Activated T-helper 17 cell treated with anti-CD3 and anti-CD28 coated beads, Interleukin-2, amount 50 U/mL, for 72 hours (primary cell): ENCODE data around the gene YTHDC1. TPM values are rescaled to one million over a fixed set of nuclear protein-coding genes. Genes with fewer than 3 reads are reported as not detected.
"Not testable (repeated sequence)": the region's sequence is repeated elsewhere in the genome, so short reads cannot be mapped to it uniquely, and the experiment has no call there.

Source experiments
- ATAC-seq: fragments of 150-1000 bp; cut with Tn5 transposase; replicated peaks from 2 replicates; pipeline ENCODE4 v1.10.0; 2021; ENCODE audit warnings: mild to moderate bottlenecking, moderate library complexity
- H3K27ac Mint-ChIP-seq: one replicate; pipeline ENCODE4 v1.8.0; 2022; ENCODE audit warnings: mixed read lengths
- H3K27me3 Mint-ChIP-seq: one replicate; pipeline ENCODE4 v1.8.0; 2022; ENCODE audit warnings: mixed read lengths
- H3K36me3 Mint-ChIP-seq: one replicate; pipeline ENCODE4 v1.8.0; 2022; ENCODE audit warnings: low read depth, mild to moderate bottlenecking, mixed read lengths
- H3K4me1 Mint-ChIP-seq: one replicate; pipeline ENCODE4 v1.8.0; 2022; ENCODE audit warnings: mixed read lengths
- H3K4me3 Mint-ChIP-seq: one replicate; pipeline ENCODE4 v1.8.0; 2022; ENCODE audit warnings: mild to moderate bottlenecking, mixed read lengths
- H3K9me3 Mint-ChIP-seq: one replicate; pipeline ENCODE4 v1.8.0; 2022; ENCODE audit warnings: mixed read lengths
- total RNA-seq, 2 donors: library from RNA; stranded (reverse); gene quantifications; one replicate each; pipeline ENCODE4 v1.2.3, GENCODE V29; 2022

YTHDC1 gene
- total RNA-seq, result 10 to 100 TPM; 81.2 to 96.9 TPM

GRCh38 chr4:68349649-68350360, at the start of gene YTHDC1:
YTHDC1 (minus strand) TSS chr4:68350090; CDS start chr4:68349753, 337 bp downstream.
- no peaks in the 10 kb centered on the region for H3K9me3 Mint-ChIP-seq
- peaks cover 16% of the 10 kb centered on the region for H3K4me1 Mint-ChIP-seq
- peak within 1 kb of the TSS; percentile 96 for H3K4me3 Mint-ChIP-seq
- H3K36me3 Mint-ChIP-seq, result peaks cover 44% of the 10 kb centered on the region
- H3K27me3 Mint-ChIP-seq, result no peaks in the 10 kb centered on the region
- peak within 1 kb of the TSS; percentile 100 for H3K27ac Mint-ChIP-seq
- ATAC-seq, result peak; percentile 95

GRCh38 chr4:68399306-68399705, 49.4 kb upstream of the YTHDC1 start:
- Mint-ChIP-seq H3K27ac (no peak overlapping the region), H3K4me3 (no peak overlapping the region), H3K27me3 (no peaks in the 10 kb centered on the region), H3K4me1 (peaks cover 3% of the 10 kb centered on the region), H3K36me3 (no peaks in the 10 kb centered on the region), H3K9me3 (peaks cover 5% of the 10 kb centered on the region)
- ATAC-seq, result no peak

GRCh38 chr4:68396756-68397155, 46.9 kb upstream of the YTHDC1 start:
- Mint-ChIP-seq H3K27me3 (no peaks in the 10 kb centered on the region), H3K27ac (no peak overlapping the region), H3K4me3 (no peak overlapping the region), H3K9me3 (peaks cover 5% of the 10 kb centered on the region), H3K36me3 (no peaks in the 10 kb centered on the region), H3K4me1 (peaks cover 3% of the 10 kb centered on the region)
- no peak for ATAC-seq

- H3K4me3 Mint-ChIP-seq, result no peak overlapping the region
These were observed 41.5 kb upstream of the YTHDC1 start for GRCh38 chr4:68391436-68391835.

GRCh38 chr4:68390205-68390935, 40.5 kb upstream of the YTHDC1 start:
- no peak overlapping the region for H3K27ac Mint-ChIP-seq
- ATAC-seq, result no peak

More at GRCh38 chr4:68391436-68391835, 41.5 kb upstream of the YTHDC1 start:
- Mint-ChIP-seq H3K36me3 (no peaks in the 10 kb centered on the region), H3K4me1 (peaks cover 3% of the 10 kb centered on the region), H3K9me3 (peaks cover 5% of the 10 kb centered on the region), H3K27me3 (peaks cover under 1% of the 10 kb centered on the region), H3K27ac (no peak overlapping the region)
- no peak for ATAC-seq

GRCh38 chr4:68389386-68389913, 39.6 kb upstream of the YTHDC1 start:
- not testable (repeated sequence) for H3K27ac Mint-ChIP-seq, H3K4me3 Mint-ChIP-seq, H3K36me3 Mint-ChIP-seq, H3K9me3 Mint-ChIP-seq, H3K4me1 Mint-ChIP-seq, ATAC-seq
- H3K27me3 Mint-ChIP-seq, result peaks cover 15% of the 10 kb centered on the region

More at GRCh38 chr4:68390205-68390935, 40.5 kb upstream of the YTHDC1 start:
- Mint-ChIP-seq H3K27me3 (peaks cover 10% of the 10 kb centered on the region), H3K9me3 (peaks cover 5% of the 10 kb centered on the region), H3K4me1 (peaks cover 3% of the 10 kb centered on the region), H3K36me3 (no peaks in the 10 kb centered on the region), H3K4me3 (no peak overlapping the region)

- no peaks in the 10 kb centered on the region for H3K4me1 Mint-ChIP-seq
- H3K36me3 Mint-ChIP-seq, result no peaks in the 10 kb centered on the region
- H3K9me3 Mint-ChIP-seq, result no peaks in the 10 kb centered on the region
- H3K4me3 Mint-ChIP-seq, result no peak overlapping the region
- H3K27ac Mint-ChIP-seq, result no peak overlapping the region
- ATAC-seq, result no peak
- H3K27me3 Mint-ChIP-seq, result peaks cover 23% of the 10 kb centered on the region
These were observed 38.5 kb upstream of the YTHDC1 start for GRCh38 chr4:68388347-68388865.

- Mint-ChIP-seq H3K36me3 (no peaks in the 10 kb centered on the region), H3K9me3 (no peaks in the 10 kb centered on the region), H3K4me1 (no peaks in the 10 kb centered on the region), H3K27ac (no peak overlapping the region), H3K27me3 (peaks cover 29% of the 10 kb centered on the region), H3K4me3 (no peak overlapping the region)
- peak; percentile 35 for ATAC-seq
These were observed 35.4 kb upstream of the YTHDC1 start for GRCh38 chr4:68385267-68385666.

- no peaks in the 10 kb centered on the region for H3K4me1 Mint-ChIP-seq
- no peak overlapping the region for H3K27ac Mint-ChIP-seq
- no peaks in the 10 kb centered on the region for H3K9me3 Mint-ChIP-seq
- ATAC-seq, result no peak
- H3K4me3 Mint-ChIP-seq, result no peak overlapping the region
- no peaks in the 10 kb centered on the region for H3K36me3 Mint-ChIP-seq
- peaks cover 33% of the 10 kb centered on the region for H3K27me3 Mint-ChIP-seq
These were observed 33.2 kb upstream of the YTHDC1 start for GRCh38 chr4:68383115-68383514.

GRCh38 chr4:68378226-68378625, 28.3 kb upstream of the YTHDC1 start:
- H3K27me3 Mint-ChIP-seq, result peaks cover 9% of the 10 kb centered on the region
- no peak for ATAC-seq
- no peak overlapping the region for H3K4me3 Mint-ChIP-seq
- H3K4me1 Mint-ChIP-seq, result peaks cover 9% of the 10 kb centered on the region
- no peaks in the 10 kb centered on the region for H3K36me3 Mint-ChIP-seq
- H3K27ac Mint-ChIP-seq, result no peak overlapping the region
- H3K9me3 Mint-ChIP-seq, result no peaks in the 10 kb centered on the region

- H3K36me3 Mint-ChIP-seq, result no peaks in the 10 kb centered on the region
- ATAC-seq, result peak; percentile 84
These were observed 26.0 kb upstream of the YTHDC1 start for GRCh38 chr4:68375667-68376559.

GRCh38 chr4:68373513-68373912, 23.6 kb upstream of the YTHDC1 start:
- Mint-ChIP-seq H3K4me1 (peaks cover 10% of the 10 kb centered on the region), H3K4me3 (peak overlapping the region; percentile 78), H3K27ac (peak overlapping the region; percentile 36), H3K27me3 (no peaks in the 10 kb centered on the region), H3K36me3 (no peaks in the 10 kb centered on the region), H3K9me3 (no peaks in the 10 kb centered on the region)
- peak; percentile 91 for ATAC-seq

More at GRCh38 chr4:68375667-68376559, 26.0 kb upstream of the YTHDC1 start:
- Mint-ChIP-seq H3K27me3 (peaks cover 4% of the 10 kb centered on the region), H3K9me3 (no peaks in the 10 kb centered on the region), H3K4me1 (peaks cover 10% of the 10 kb centered on the region), H3K4me3 (peak overlapping the region; percentile 63), H3K27ac (no peak overlapping the region)

GRCh38 chr4:68372588-68372987, 22.7 kb upstream of the YTHDC1 start:
- H3K4me3 Mint-ChIP-seq, result no peak overlapping the region
- no peaks in the 10 kb centered on the region for H3K36me3 Mint-ChIP-seq
- H3K4me1 Mint-ChIP-seq, result peaks cover 10% of the 10 kb centered on the region
- ATAC-seq, result no peak
- H3K27ac Mint-ChIP-seq, result no peak overlapping the region
- no peaks in the 10 kb centered on the region for H3K27me3 Mint-ChIP-seq
- H3K9me3 Mint-ChIP-seq, result no peaks in the 10 kb centered on the region
